Sigmoid colon (tissue), 4 donors: Measurements from ENCODE around the gene RYR3.

Experiments
- CTCF ChIP-seq, 4 experiments: fragments of 450-650 bp in 3 of 4; fragments of 200-600 bp in 1 of 4; IDR thresholded peaks; one replicate each; pipeline ENCODE4 v1.5.1; 2016 to 2019; ENCODE audit warnings: antibody characterized with exemption in 4 of 4, mild to moderate bottlenecking in 3 of 4, moderate library complexity in 2 of 4
- POLR2A ChIP-seq, 2 donors: fragments of 450-650 bp; IDR thresholded peaks; one replicate each; pipeline ENCODE4 v1.6.1; 2016; ENCODE audit warnings: antibody characterized with exemption in 2 of 2, mild to moderate bottlenecking in 2 of 2, moderate library complexity in 2 of 2
- POLR2AphosphoS5 ChIP-seq, 4 donors: sonication (generic); formaldehyde crosslinking; IDR thresholded peaks; one replicate each; pipeline ENCODE4 v1.6.1; 2017; ENCODE audit warnings: antibody characterized with exemption in 4 of 4

- TF ChIP-seq CTCF (IDR thresholded peaks at IDR 0.05): no peak
- TF ChIP-seq POLR2A (IDR thresholded peaks at IDR 0.05): no peak
- TF ChIP-seq POLR2AphosphoS5 (IDR thresholded peaks at IDR 0.05): no peak
Observed at GRCh38 chr15:33671456-33671855, 360.7 kb downstream of the RYR3 start.
